GM21786 (cell line): ENCODE measurements around the gene ZNF280D.
"Not testable (repeated sequence)": the region's sequence is repeated elsewhere in the genome, so short reads cannot be mapped to it uniquely, and the experiment has no call there.

ENCODE experiments used
- ATAC-seq: cut with Tn5 transposase; IDR thresholded peaks from one replicate; pipeline ENCODE4 v1.9.1; 2021; ENCODE audit not compliant: unreplicated experiment

ZNF280D gene, protein sequence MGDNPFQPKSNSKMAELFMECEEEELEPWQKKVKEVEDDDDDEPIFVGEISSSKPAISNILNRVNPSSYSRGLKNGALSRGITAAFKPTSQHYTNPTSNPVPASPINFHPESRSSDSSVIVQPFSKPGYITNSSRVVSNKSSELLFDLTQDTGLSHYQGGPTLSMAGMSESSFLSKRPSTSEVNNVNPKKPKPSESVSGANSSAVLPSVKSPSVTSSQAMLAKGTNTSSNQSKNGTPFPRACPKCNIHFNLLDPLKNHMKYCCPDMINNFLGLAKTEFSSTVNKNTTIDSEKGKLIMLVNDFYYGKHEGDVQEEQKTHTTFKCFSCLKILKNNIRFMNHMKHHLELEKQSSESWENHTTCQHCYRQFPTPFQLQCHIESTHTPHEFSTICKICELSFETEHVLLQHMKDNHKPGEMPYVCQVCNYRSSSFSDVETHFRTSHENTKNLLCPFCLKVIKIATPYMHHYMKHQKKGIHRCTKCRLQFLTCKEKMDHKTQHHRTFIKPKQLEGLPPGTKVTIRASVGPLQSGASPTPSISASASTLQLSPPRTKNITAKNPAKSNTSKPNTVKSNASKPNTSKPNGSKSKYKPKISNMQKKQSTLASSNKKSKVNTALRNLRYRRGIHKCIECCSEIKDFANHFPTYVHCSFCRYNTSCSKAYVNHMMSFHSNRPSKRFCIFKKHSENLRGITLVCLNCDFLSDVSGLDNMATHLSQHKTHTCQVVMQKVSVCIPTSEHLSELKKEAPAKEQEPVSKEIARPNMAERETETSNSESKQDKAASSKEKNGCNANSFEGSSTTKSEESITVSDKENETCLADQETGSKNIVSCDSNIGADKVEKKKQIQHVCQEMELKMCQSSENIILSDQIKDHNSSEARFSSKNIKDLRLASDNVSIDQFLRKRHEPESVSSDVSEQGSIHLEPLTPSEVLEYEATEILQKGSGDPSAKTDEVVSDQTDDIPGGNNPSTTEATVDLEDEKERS

DNA sequence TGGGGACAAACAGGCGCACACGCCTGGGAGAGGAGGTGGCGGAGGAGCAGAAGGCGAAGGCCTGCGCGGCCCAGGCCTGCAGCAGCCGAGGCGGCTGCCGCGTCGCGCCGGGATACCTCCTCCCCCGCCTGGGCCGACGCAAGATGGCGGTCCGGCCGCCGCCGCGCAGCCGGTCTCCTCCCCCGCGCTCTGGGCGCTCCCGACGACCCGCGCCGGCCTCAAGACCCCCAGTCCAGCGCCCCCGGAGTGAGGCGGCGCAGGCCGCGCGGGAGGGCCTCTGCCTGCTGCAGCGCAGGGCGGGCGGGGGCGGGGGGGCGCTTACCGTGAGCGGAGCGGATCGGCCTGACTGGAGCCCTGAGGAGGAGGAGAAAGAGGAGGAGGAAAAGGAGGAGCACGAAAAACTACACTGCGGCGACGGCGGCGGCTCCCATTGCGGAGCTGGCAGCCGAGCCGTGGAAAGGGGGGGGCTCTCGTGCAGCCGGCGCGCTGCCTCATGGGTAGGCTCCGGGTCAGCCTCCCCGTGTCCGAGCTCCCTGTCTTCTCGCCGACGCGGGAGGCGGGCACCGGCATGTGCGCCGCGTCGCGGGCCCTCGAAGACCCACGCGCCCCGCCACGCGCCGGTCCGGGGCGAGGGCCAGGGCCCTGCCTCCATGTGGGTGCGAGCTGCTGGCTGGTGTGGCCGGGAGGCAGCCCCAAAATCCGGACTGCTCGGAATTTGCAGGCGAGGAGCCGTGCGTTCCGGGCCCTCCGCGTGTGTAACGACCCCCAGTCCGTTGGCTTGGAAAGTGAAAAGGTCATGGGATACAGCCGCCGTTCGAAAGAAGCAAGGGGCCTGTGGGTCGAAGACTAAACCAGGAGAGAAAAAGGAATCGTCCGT, at the start of gene ZNF280D:
ZNF280D (minus strand) TSS at position 374 of the 877 bp plus-strand sequence. CDS start 26,400 bp downstream, outside the sequence.
- peak; percentile 67 for ATAC-seq

DNA sequence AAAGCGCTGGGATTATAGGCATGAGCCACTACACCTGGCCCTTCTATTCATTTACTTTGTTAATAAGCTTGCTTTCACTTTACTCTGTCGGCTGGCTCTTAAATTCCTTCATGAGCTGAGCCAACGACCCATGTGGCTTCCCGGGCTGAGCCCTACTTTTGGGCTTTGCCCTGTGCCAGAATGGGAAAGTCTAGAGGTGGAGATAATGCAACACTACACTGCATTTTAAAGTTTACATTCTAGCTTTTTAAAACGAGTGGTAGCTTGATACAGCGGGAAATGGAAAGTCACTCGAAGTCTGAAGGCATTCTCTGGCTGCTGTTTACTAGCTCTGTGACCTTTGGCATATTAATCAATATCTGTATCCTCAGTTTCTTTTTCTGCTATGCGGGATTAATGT, 49.0 kb upstream of the ZNF280D start:
- no peak for ATAC-seq

DNA sequence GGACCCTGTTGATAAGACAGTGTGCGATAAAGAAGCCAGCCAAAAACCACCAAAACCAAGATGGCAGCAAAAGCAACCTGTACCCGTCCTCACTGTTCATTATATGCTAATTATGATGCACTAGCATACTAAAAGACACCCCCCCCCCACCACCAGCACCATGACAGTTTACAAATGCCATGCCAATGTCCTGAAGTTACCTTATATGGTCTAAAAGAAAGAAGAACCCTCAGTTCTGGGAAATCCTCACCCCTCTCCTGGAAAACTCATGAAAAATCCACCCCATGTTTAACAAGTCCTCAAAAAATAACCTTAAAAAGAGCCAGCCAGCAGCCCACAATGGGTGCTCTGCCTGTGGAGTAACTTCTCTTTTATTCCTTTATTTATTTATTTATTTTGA, 48.4 kb upstream of the ZNF280D start:
- ATAC-seq, result no peak

DNA sequence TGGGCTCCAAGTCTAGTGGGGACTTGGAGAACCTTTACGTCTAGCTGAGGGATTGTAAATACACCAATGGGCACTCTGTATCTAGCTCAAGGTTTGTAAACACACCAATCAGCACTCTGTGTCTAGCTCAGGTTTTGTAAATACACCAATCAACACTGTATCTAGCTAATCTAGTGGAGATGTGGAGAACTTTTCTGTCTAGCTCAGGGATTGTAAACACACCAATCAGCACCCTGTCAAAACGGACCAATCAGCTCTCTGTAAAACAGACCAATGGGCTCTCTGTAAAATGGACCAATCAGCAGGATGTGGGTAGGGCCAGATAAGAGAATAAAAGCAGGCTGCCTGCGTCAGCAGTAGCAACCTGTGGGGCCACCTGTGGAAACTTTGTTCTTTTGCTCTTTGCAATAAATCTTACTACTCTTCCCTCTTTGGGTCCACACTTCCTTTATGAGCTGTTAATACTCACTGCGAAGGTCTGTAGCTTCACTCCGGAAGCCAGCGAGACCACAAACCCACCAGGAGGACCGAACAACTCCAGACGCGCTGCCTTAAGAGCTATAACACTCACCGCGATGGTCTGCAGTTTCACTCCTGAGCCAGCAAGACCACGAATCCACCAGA, 46.9 kb upstream of the ZNF280D start:
- not testable (repeated sequence) for ATAC-seq

DNA sequence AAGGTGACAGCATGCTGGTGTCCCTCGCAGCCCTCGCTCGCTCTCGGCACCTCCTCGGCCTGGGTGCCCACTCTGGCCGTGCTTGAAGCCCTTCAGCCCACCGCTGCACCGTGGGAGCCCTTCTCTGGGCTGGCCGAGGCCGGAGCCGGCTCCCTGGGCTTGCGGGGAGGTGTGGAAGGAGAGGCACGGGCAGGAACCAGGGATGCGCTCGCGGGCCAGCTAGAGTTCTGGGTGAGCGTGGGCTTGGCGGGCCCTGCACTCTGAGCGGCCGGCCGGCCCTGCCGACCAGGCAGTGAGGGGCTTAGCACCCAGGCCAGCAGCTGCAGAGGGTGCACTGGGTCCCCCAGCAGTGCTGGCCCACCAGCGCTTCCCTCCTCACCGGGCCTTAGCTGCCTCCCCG, 46.1 kb upstream of the ZNF280D start:
- ATAC-seq, result not testable (repeated sequence)

DNA sequence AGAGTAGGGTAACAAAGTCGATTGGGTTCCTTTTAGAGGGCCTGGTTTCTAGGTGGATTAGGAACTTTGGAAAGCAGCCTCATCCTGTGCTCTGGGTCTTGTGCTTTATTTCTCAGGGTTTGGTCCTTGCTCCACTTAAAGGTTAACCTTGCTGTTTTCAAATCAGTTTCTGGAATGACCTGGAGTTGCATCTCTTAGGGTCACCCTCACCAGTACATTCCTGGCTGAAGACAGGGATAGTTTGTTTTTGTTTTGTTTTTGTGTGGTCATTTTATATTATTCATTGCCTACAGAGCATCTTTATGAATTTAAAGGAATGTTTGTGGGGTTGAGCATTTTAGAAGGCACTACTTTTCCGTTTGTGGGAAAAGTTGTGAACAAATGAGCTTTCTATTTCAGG, 45.5 kb upstream of the ZNF280D start:
- no peak for ATAC-seq

DNA sequence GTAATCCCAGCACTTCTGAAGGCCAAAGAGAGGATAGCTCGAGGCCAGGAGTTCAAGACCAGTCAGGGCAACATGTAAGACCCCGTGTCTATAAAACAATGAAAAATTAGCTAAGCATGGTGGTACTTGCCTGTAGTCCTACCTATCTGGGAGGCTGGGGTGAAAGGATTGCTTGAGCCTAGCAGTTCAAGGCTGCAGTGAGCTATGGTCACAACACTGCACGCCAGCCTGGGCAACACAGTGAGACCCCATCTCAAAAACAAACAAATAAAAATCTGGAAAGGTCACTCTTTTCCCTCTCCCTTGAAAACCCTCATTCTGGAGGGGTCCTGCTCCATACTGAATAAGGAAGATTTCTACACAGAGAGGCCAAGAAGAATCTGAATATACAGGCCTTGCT, 43.5 kb upstream of the ZNF280D start:
- no peak for ATAC-seq

DNA sequence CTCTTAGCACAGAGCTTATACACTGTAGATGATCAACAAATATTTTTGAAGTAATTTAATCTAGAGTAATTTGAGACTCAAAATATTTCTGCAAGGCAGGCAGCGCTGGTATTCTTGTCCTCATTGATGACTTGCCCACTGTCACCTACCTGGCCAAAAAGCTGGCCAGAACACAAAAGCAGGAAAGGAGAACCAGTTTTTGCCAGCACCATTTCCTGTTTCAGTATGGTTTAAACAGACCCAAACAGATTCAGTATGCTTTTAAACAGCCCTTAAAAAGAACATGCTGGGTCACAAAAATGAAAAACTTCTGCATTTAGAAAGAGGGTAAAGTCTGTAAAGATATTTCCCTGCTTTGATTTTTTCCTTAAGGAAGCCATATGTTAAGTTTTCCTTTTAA, 42.3 kb upstream of the ZNF280D start:
- ATAC-seq, result no peak

DNA sequence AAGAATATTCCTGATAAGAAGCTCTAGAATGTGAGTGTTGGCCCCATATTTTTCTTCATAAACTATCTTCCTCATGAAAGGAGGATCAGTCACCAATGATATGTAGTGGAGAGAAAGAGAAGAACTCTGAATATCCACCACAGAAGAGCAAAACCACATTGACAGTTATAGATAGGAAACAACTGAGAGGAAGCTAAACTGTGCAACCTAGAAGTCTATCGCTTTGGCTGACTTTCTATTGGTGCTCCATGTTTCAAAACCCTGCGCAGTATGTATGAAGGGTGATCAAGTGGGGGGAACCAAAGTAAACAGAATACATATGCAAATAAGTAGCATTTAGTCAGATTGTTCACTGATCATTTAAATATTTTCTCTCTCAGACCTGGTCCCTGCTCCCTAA, 41.0 kb upstream of the ZNF280D start:
- ATAC-seq, result no peak

DNA sequence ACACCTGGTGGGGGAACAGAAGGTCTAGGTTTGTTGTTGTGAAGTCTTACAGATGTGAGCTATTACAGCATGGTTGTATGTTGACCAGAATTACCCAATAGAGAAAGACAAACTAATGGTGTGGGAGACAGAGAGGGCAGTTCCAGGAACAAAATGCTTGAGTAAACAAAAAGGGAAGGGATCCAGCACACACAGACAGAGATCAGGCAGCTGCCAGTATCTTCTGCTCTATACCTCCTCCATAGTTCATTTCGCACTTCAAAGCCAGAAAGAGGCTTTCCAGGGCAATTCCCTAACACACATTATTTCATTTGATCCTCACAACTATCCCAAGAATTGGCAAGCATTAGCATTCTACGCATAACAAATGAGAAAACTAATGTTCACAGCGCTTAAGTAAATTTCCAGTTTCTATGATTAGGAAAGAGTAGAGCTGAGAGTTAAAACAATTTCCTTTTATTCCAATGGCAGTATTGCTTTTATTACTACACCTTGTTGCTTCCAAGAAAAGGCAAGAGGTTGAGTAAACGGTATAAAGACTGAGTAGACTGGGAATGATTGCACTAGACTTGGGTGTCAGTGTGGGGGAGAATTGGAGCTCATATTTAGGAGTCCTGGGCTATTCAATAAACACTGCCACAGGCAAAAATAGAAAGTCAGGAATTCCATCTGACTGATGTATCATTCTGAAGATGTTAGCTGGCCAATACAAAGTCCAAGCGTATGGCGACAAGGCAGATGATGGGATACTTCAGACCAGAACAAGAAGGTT, 39.7 kb upstream of the ZNF280D start:
- ATAC-seq, result no peak

DNA sequence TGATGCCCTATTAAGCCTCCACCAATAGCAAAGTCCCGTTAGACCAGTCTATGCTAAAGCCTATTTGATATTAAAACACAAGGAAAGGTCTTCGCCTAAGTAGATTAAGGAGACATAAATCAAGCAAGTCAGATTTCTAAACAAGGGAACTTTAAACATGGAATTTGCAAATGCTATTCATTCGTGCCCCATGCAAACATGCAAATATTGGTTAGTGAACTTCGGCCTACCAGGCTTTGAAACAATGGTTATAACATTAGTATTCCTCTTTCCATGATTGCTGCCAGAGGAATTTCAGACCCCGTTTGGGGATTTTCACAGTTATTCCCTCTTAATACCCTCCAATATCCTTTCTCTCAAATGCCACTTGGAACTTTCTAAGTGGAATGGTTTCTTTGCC, 36.9 kb upstream of the ZNF280D start:
- no peak for ATAC-seq

DNA sequence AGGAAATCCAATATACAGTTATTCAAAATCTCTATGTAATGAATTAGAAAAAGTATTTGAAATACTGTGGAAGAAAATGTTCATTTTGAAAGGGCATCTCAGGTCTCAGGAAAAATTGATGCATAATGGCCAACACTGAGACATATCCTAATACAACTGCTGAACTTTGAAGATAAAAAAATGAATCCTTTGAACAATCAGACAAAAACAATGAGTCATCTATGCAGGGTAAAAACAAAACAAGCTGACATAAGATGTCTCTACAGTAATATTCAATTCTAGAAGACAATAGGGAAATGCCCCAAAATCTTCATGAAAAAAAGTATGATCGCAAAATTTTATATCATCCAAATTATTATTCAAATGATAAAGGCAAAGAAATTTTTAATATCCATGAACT, 34.0 kb upstream of the ZNF280D start:
- ATAC-seq, result no peak

DNA sequence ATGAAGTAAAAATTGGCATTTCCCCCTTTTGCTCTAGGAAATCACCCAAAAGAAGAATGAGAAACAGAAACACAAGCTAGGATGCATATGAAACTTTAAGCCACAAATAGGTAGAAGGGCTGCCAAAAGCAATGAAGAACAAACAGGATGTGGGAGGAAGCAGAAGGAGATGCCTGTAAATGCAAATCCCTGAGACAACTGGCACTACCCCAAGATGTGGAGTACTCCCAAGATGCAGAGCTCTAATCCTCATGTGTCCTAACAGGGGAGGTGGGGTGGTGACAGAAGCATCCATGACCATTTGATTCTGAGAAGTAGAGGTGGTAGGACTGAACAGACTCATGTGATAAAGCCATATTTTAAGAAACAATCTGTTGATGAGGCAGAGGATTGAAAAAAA, 31.9 kb upstream of the ZNF280D start:
- no peak for ATAC-seq

DNA sequence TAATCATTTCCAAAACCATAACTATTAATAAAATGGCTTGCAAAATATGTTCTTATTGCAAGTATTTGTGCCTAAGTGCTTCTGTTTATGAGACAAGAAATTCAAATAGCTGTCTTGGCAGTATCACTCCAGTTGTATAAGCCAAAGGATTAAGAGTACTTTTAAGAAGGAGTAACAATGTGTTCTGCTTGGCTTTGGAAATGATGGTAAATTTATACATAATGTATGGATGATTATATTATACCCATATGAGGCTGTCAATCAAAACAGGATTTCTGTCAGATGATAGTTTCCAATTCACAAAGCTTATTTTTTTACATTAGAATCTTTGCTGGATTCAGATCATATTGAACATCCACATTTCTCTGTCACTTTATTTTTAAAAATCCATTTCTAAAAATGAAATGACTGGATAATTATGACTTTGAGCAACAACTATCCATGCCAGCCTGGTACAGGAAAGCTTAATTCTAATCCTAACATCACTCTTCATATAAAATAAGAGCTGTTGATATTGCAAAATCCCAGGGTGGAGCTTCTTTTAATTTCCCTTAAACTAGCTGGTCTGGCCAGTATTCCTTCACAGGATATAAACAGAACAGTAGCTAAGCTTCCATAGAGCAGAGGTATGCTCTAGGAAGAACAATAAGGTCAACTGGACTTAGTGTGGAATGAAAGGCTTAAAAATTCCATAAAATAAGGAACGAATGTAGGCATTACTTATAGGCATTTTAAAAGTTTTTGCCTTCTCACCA, 30.0 kb upstream of the ZNF280D start:
- no peak for ATAC-seq

DNA sequence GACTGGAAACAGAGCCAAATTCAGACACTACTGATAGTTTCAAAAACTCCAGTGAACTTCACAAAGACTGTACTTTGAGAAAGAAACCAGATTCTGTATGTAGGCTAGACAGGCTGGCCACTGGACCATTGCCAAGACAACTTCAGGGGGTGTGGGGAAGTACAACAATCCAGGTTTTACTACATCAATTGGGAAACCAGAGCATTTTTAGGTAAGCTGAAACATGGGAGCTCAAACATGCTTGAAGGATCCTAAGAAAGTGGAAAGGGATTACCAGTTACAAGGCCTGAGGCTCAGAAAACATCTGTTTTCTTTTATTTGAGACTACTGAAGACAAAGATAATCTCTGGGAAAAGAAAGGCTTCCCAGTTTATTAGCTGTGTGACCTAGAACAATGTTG, 26.9 kb upstream of the ZNF280D start:
- ATAC-seq, result no peak

DNA sequence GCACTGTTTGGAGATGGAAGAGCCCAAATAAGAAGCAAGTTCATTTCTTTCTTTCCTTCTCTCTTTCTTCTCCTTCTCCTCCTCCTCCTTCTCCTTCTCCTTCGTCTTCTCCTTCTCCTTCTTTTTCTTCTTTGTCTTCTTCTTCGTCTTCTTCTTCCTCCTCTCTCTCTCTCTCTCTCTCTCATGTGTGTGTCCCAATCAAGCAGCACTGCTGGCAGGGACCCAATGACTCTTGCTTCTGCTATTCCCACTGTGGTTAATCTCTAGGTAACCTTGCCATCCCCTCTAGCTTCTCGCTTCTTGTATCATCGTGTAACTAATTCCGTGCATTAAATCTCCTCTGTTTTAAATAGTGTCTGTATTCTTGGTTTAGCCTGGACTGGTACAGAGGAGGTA, 26.1 kb upstream of the ZNF280D start:
- ATAC-seq, result no peak

DNA sequence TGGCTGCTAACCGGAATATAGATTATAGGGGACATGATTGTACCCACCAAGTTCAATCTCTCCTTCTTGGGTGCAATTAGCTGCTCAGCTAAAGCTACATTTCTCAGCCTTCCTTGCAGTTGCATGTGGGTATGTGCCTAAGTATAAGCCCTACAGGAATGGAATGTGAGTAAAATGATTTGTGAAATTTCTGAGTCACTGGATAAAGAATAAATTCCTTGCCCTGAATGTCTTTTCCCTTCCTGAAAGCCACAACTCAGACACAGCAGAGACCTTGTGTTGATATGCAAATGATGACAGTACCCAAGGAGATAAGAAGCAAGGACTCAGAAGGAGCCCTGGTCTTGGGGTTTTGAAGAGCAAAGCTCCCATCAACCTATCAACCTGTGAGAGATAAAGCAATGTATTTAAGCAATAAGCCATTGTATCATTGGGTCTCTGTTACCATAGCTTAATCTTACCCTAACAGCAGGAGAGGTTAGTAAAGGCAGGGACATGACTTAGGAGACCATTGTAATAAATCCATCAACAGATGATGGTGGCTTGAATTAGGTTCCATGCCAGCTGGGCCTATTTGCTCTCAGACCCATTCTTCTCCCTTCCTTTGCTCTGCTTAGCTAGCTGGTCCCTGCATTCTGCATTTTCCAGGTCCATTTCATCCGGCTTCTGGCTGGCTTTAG, 25.6 kb upstream of the ZNF280D start:
- ATAC-seq, result no peak

DNA sequence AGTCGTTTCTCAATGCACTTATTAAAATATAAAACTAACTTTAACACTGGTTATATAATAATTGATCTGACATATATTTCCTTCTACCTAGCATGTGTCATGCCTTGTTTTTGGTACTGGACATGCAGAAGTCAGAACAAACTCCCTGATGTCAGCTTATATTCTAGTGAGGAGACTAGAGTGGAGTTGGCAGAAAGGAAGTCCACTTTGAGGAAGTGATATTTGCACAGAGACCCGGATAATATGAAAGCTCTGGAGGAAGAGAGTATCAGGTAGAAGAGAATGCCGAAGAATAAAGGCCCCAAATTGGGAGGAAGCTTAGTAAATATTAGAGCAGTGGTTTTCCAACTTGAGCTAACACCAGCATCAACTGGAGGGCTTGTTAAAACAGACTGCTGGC, 24.6 kb upstream of the ZNF280D start:
- no peak for ATAC-seq
